Neuronal stem cell (in vitro differentiated cells): Measurements from ENCODE around the gene SHOC1. TPM values are rescaled to one million over a fixed set of nuclear protein-coding genes. Genes with fewer than 3 reads are reported as not detected.

ENCODE experiments used
- DNase-seq: peaks from one replicate; pipeline ENCODE4 v3.0.0-alpha.2; 2013; ENCODE audit warnings: low spot score
- H2AFZ ChIP-seq: one replicate; pipeline ENCODE4 v1.6.1; 2013; ENCODE audit warnings: mild to moderate bottlenecking, low read length, inconsistent platforms
- H2AK5ac ChIP-seq: 2 replicates; pipeline ENCODE4 v1.6.1; 2013; ENCODE audit warnings: low read depth, mild to moderate bottlenecking, inconsistent platforms, low read length, moderate library complexity, mixed read lengths
- H2BK120ac ChIP-seq: 2 replicates; pipeline ENCODE4 v1.6.1; 2013; ENCODE audit warnings: low read depth, mild to moderate bottlenecking, inconsistent platforms, low read length, moderate library complexity, mixed read lengths
- H2BK12ac ChIP-seq: one replicate; pipeline ENCODE4 v1.6.1; 2013; ENCODE audit warnings: low read length, inconsistent platforms
- H2BK15ac ChIP-seq: 2 replicates; pipeline ENCODE4 v1.6.1; 2013; ENCODE audit warnings: mild to moderate bottlenecking, low read length, inconsistent platforms, mixed read lengths
- H2BK5ac ChIP-seq: one replicate; pipeline ENCODE4 v1.6.1; 2013; ENCODE audit warnings: inconsistent platforms, mild to moderate bottlenecking, low read length, moderate library complexity
- H3K14ac ChIP-seq: one replicate; pipeline ENCODE4 v1.6.1; 2013; ENCODE audit warnings: low read length, inconsistent platforms
- H3K18ac ChIP-seq: 2 replicates; pipeline ENCODE4 v1.6.1; 2013; ENCODE audit warnings: low read length, inconsistent platforms
- H3K23ac ChIP-seq: 2 replicates; pipeline ENCODE4 v1.6.1; 2013; ENCODE audit warnings: low read depth, mild to moderate bottlenecking, mixed read lengths, low read length, inconsistent platforms; ENCODE audit not compliant: poor library complexity
- H3K27ac ChIP-seq: replicated peaks from 3 replicates; pipeline ENCODE4 v1.5.1; 2013; ENCODE audit warnings: low read length, inconsistent platforms
- H3K27me3 ChIP-seq, 3 experiments: 2 replicates each; pipeline ENCODE4 v1.6.1; 2013; ENCODE audit warnings: low read length in 3 of 3, mild to moderate bottlenecking in 2 of 3, inconsistent platforms in 1 of 3, low read depth in 1 of 3, mixed read lengths in 1 of 3, moderate library complexity in 1 of 3; ENCODE audit not compliant: control insufficient read depth in 3 of 3, insufficient read depth in 3 of 3
- H3K36me3 ChIP-seq, 2 donors: replicated peaks in 1 of 2; 2 replicates each; pipeline ENCODE4 v1.6.1; 2013; ENCODE audit warnings: low read length in 2 of 2; ENCODE audit not compliant: control insufficient read depth in 2 of 2, insufficient read depth in 2 of 2
- H3K4ac ChIP-seq: 2 replicates; pipeline ENCODE4 v1.6.1; 2013; ENCODE audit warnings: inconsistent platforms, mild to moderate bottlenecking, low read length, moderate library complexity
- H3K4me1 ChIP-seq, 2 donors: 1 replicate in 1 of 2; 2 replicates in 1 of 2; pipeline ENCODE4 v1.6.1; 2013; ENCODE audit warnings: low read length in 2 of 2, low read depth in 1 of 2; ENCODE audit not compliant: control insufficient read depth in 2 of 2, insufficient read depth in 1 of 2
- H3K4me2 ChIP-seq: one replicate; pipeline ENCODE4 v1.6.1; 2013; ENCODE audit warnings: mild to moderate bottlenecking, low read length, inconsistent platforms; ENCODE audit not compliant: insufficient read depth, poor library complexity, severe bottlenecking
- H3K4me3 ChIP-seq, 2 donors: 2 replicates each; pipeline ENCODE4 v1.5.1; 2013; ENCODE audit warnings: low read length in 2 of 2, mild to moderate bottlenecking in 2 of 2, inconsistent platforms in 1 of 2, moderate library complexity in 1 of 2
- H3K79me1 ChIP-seq: one replicate; pipeline ENCODE4 v1.6.1; 2013; ENCODE audit warnings: low read depth, mild to moderate bottlenecking, inconsistent platforms, low read length, moderate library complexity
- H3K9ac ChIP-seq: one replicate; pipeline ENCODE4 v1.6.1; 2013; ENCODE audit warnings: mild to moderate bottlenecking, low read depth, low read length, inconsistent platforms; ENCODE audit not compliant: poor library complexity
- H3K9me3 ChIP-seq, 2 donors: replicated peaks in 1 of 2; 2 replicates each; pipeline versions ENCODE3 to v1.6.1; 2013; ENCODE audit warnings: low read length in 2 of 2, mild to moderate bottlenecking in 2 of 2, inconsistent platforms in 1 of 2, low read depth in 1 of 2, mixed read lengths in 1 of 2, moderate library complexity in 1 of 2; ENCODE audit not compliant: control insufficient read depth in 2 of 2, insufficient read depth in 1 of 2
- H4K8ac ChIP-seq: one replicate; pipeline ENCODE4 v1.6.1; 2013; ENCODE audit warnings: low read depth, mild to moderate bottlenecking, inconsistent platforms, low read length, moderate library complexity
- H4K91ac ChIP-seq: one replicate; pipeline ENCODE4 v1.6.1; 2013; ENCODE audit warnings: low read length, low read depth, mild to moderate bottlenecking, inconsistent platforms; ENCODE audit not compliant: poor library complexity
- WGBS, 2 donors: extraction: QIAGEN DNeasy Blood & Tissue Kit; methylation state at CpG; one replicate each; pipeline ENCODE4 v1.1.7; 2013; ENCODE audit warnings: missing lambda C conversion rate in 2 of 2, mixed read lengths in 1 of 2; ENCODE audit not compliant: insufficient read length in 2 of 2, insufficient replicate concordance in 1 of 2; ENCODE audit errors: extremely low coverage in 2 of 2; 5-methylcytosine and 5-hydroxymethylcytosine counted together
- small RNA-seq: library from polyadenylated mRNA; stranded (forward); fragments of <200 nt; extraction: miRNeasy Mini kit (QIAGEN cat#:217004); gene quantifications from one replicate; pipeline ENCODE3, GENCODE V24; 2013; ENCODE audit not compliant: insufficient read depth

Gene SHOC1

GRCh38 chr9:111754800-111755199 lies 39.9 kb downstream of the SHOC1 start:
- H2BK5ac ChIP-seq: no peak overlapping the region
- H2BK120ac ChIP-seq: no peak overlapping the region
- H3K23ac ChIP-seq: no peak overlapping the region
- no peak overlapping the region for H2AK5ac ChIP-seq
- no peak overlapping the region for H4K8ac ChIP-seq
- no peak overlapping the region for H3K4me3 ChIP-seq
- no peaks in the 10 kb centered on the region for H3K27me3 ChIP-seq
- no peak overlapping the region for H3K27ac ChIP-seq
- no peak overlapping the region for H3K4me2 ChIP-seq
- H4K91ac ChIP-seq: no peak overlapping the region
- no CpG with 5 or more reads among the region's 1 CpG for WGBS, 2 donors
- H2BK12ac ChIP-seq: no peak overlapping the region
- H2AFZ ChIP-seq: no peak overlapping the region
- H3K18ac ChIP-seq: no peak overlapping the region
- no peak for DNase-seq
- no peak overlapping the region for H3K9ac ChIP-seq
- H3K4ac ChIP-seq: no peak overlapping the region
- no peaks in the 10 kb centered on the region for H3K36me3 ChIP-seq
- H2BK15ac ChIP-seq: no peak overlapping the region
- H3K9me3 ChIP-seq: peaks cover 0 to 4% of the 10 kb centered on the region in 2 donors
- no peak overlapping the region for H3K14ac ChIP-seq
- no peaks in the 10 kb centered on the region for H3K4me1 ChIP-seq
- H3K79me1 ChIP-seq: no peaks in the 10 kb centered on the region

GRCh38 chr9:111752455-111752854 lies 42.3 kb downstream of the SHOC1 start:
- H2BK15ac ChIP-seq: no peak overlapping the region
- H3K36me3 ChIP-seq: no peaks in the 10 kb centered on the region
- H2BK12ac ChIP-seq: no peak overlapping the region
- no peak overlapping the region for H3K23ac ChIP-seq
- no peak overlapping the region for H3K18ac ChIP-seq
- no peak for DNase-seq
- no peak overlapping the region for H3K14ac ChIP-seq
- H2AFZ ChIP-seq: no peak overlapping the region
- peaks cover 1 to 4% of the 10 kb centered on the region in 2 donors for H3K9me3 ChIP-seq
- H3K4ac ChIP-seq: no peak overlapping the region
- no peak overlapping the region for H2BK5ac ChIP-seq
- no peak overlapping the region for H4K8ac ChIP-seq
- H3K27me3 ChIP-seq: no peaks in the 10 kb centered on the region
- H3K4me2 ChIP-seq: no peak overlapping the region
- no peak overlapping the region for H3K9ac ChIP-seq
- no peak overlapping the region for H3K27ac ChIP-seq
- H3K79me1 ChIP-seq: no peaks in the 10 kb centered on the region
- no CpG with 5 or more reads among the region's 1 CpG for WGBS, 2 donors
- H2BK120ac ChIP-seq: no peak overlapping the region
- H2AK5ac ChIP-seq: no peak overlapping the region
- no peaks in the 10 kb centered on the region for H3K4me1 ChIP-seq
- H3K4me3 ChIP-seq: no peak overlapping the region
- H4K91ac ChIP-seq: no peak overlapping the region

Small RNA genes within 50 kb of the gene (small RNA-seq; reads per million reads assigned to genes)
- gene RNU6-1013P: not detected
